Measurements from ENCODE around the gene DCBLD2.

Gene DCBLD2

GRCh38 chr3:98827221-98827920, 74.1 kb downstream of the DCBLD2 start:
- no peak for DNase-seq

DNA sequence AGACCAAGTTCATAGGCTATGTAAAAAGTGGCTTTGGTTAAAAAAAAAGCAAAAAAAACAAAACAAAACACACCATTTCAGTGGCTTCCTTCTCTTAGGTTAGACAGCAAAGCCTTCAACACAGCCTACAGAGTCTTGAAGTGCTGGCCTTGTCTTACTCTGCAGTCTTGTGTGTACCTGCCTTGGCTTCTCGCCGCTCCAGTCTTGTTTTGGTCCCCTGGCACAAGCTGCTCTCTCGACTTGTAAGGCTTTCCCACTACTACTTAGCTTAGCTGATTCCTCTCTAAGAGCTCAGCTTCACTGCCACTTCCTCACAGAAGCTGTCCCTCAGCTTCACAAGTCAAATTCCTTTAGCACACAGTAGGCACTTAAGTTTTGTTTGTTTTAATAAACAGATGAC, 75.4 kb downstream of the DCBLD2 start:
- DNase-seq: no peak

DNA sequence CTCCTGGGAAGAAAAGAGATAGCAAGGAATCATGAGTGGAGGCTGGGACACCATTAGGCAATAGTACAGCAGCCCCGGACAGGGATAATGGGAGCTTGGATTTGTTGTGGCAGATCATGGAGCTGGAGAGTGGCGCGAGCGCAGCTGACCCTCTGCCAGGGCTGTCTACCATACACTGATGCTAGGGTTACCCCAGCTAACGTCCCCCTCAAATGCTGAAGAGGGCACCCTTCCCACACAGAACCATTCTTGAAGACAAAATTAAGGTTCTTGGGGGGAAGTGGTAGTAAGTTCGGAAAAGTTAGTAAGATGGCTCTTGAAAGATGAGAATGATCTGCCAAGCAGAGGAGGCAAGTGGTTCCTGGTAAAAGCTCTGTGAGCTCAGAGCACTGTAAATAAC, 77.2 kb downstream of the DCBLD2 start:
- no peak for DNase-seq

- no peak for DNase-seq
Measured at GRCh38 chr3:98823791-98824190, 77.7 kb downstream of the DCBLD2 start.

DNA sequence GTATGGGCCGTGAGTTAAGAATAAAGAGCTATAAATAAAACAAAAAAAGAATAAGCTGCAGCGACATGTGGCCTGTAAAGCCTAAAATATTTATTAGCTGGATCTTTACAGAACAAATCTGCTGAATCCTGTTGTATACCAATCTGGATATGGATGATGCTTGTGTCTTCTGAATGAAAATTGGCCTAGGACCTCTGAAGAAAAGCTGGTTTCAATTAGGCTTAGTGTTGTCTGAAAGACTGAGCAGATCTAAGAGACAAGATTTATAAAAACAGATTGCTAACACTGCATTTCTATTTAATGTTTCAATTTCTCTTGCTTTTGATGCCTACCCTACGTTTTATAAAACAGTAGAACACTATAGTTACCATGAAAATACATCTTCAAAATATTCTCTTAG, 80.4 kb downstream of the DCBLD2 start:
- DNase-seq: no peak

- DNase-seq: peak; percentile 18
Measured at GRCh38 chr3:98817547-98818041, 83.9 kb downstream of the DCBLD2 start.

GRCh38 chr3:98814817-98815420, 86.6 kb downstream of the DCBLD2 start:
- no peak for DNase-seq

DNA sequence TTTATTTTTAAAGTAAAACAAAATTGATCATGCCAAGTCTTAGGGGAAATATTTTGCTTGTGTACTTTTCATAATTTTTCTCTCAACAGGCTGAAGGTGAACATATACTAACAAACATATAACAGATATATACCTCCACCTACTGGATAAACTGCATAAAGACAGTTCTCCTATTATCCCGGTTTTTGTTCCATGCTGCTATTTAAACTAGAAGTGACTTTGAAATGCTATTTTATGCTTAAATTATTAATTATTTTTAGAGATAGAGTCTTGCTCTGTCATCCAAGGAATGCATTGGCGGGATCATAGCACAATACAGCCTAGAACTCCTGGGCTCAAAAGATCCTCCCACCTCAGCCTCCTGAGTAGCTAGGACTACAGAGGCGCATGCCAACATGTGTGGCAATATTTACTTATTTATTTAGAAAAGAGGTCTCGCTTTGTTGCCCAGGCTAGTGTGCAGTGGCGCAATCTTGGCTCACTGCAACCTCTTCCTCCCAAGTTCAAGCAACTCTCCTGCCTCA, 88.6 kb downstream of the DCBLD2 start:
- DNase-seq: no peak

GRCh38 chr3:98811048-98811447, 90.4 kb downstream of the DCBLD2 start:
- DNase-seq: no peak

DNA sequence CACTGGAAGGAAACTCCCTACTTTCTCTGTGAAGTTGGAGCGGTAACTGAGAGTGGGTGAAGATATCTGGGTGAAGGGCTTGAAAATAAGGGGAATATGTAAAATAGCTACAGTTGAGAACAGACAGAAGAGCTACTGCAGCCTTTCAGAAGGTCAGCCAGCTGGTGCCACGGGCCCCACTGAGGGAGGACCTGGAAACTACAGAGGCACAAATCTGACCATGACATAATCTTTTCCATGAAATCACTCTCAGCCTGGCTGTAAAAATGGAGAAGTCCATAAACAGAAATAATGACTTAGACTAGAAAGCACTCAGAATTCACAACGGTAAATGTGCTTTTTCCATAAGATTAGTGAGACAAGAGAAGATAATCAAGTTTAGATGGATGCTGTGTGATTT, 91.9 kb downstream of the DCBLD2 start:
- no peak for DNase-seq

- DNase-seq: no peak
Measured at GRCh38 chr3:98808071-98808470, 93.4 kb downstream of the DCBLD2 start.

DNA sequence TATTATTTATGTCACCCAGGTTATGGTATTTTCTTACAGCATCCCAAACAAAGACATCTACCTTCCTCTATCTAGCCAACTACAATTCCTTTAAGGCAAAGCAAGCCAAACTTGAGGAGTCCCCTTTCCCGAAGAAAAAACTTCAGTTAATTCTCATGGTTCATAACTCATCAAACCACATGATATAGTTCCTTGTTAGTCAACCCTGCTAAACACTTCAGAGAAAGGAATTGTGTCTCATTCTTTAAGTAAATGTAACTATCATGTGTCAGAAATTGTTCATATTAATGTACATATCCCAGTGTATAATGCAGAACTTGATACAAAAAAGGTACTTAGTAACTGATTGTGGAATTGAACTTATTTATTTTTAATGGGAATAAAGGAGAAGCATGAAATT, 93.9 kb downstream of the DCBLD2 start:
- no peak for DNase-seq

- no peak for DNase-seq
Measured at GRCh38 chr3:98807011-98807410, 94.5 kb downstream of the DCBLD2 start.

DNA sequence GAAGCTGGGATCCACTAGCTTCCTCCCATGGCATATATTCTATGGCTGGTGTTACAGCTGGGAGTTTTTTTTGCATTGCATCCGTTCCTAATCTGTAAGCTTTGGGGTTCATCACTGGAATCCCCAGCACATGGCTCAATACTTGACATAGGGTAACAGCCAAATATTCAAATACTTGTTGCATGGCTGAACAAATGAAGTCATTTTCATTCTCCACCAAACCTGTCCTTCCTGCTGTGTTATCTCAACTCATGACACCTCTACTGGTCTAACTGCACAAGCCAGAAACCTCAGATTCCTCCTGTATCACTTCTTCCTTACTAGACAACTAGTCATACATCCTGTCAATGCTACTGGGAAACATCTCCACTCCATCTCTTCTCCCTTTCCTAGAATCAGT, 95.0 kb downstream of the DCBLD2 start:
- DNase-seq: no peak

GRCh38 chr3:98805571-98805970, 95.9 kb downstream of the DCBLD2 start:
- no peak for DNase-seq

DNA sequence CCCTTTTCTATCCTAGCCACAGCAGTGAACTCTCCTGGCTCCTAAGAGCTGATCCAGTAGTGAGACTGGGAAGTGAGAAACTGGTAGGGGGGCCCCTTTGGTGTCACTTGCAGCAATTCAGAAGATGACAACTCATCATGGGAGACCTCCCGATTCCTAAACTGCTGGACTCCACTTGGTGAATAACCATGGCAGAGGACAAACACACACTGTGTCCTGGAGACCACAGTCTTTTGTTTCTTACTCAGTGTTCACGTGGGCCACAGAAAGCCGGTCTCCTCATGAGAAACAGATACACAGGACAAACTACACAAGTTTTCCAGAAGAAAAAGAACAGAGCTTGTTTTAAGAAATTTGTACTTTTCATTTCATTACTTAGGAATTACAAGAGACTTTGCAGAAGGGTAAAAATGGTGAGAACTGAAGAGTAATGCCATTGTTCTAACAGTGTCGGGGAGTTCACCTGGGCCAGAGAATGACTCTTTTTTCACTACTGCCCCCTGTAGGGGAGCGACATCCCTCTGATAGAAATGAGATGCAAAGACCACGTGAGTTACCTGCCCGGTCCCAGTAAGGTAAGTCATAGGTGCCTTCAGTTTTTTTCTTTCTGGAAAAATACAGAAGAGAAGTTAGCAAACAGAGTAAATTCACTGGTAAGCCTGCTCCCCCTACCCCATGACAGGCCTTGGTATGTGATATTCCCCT, 100.3 kb downstream of the DCBLD2 start:
- no peak for DNase-seq

DNA sequence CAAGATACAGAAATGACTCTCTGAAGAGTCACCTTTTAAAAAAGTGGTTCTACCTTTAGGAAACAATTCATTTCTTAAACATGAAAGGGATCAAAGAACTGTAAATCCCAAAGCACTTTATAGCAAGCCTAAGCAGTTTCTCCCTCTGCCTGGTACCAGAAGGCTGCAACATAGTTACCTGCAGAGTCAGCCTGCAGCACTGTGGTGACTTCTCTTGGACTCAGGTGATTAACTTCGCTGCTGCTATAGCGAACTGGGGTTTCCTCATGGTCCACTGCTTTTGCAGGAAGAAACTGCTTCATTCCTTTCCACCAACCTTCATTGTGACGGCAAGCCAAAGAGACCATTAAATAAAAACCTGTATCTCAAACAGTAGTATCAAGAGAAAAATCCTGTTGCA, 101.1 kb downstream of the DCBLD2 start:
- no peak for DNase-seq

- DNase-seq: no peak
Measured at GRCh38 chr3:98799479-98799878, 102.0 kb downstream of the DCBLD2 start.

- DNase-seq: no peak
Measured at GRCh38 chr3:98798820-98799219, 102.7 kb downstream of the DCBLD2 start.

DNA sequence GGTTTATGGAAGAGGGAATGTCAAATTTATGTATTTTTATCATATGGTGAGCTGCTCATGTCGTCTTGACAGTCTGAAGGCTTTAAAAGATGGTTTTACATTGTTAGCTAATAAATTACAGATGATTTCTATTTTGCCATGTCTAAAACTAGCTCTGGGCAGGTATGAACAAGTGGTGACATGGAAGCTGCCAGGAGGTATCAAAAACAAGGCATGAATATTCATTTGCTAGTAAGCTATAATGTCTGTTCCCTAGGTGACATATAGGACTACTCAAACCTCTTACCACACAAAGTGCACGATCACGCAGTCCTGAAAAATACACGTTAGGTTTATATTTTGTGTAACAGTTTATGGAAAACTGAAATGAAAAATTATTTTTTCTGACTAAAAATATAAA, 103.6 kb downstream of the DCBLD2 start:
- no peak for DNase-seq

GRCh38 chr3:98796334-98796733, 105.2 kb downstream of the DCBLD2 start:
- DNase-seq: no peak

GRCh38 chr3:98793971-98794370, 107.5 kb downstream of the DCBLD2 start:
- no peak for DNase-seq
